ENCODE data around the gene CMTM3. TPM values are rescaled to one million over a fixed set of nuclear protein-coding genes. Genes with fewer than 3 reads are reported as not detected.
A peak's percentile ranks its signal among the peaks of the same experiment; 100 is the strongest.

The CMTM3 gene
- 14.6 and 32.5 TPM in 2 replicates for total RNA-seq (2011; cell fraction: chromatin; rRNA removed; ENCODE audit: low replicate concordance)
- total RNA-seq (2011; cell fraction: nucleolus; rRNA removed) = 29.5 and 37.2 TPM in 2 replicates
- total RNA-seq (2011; cell fraction: nucleoplasm; rRNA removed) = 28.2 and 47.6 TPM in 2 replicates
- 12.9 and 18.3 TPM in 2 replicates for total RNA-seq (2014; rRNA removed)
- 13.1 and 13.4 TPM in 2 replicates for total RNA-seq (2014; rRNA removed; fragmentation: Illumina TruSeq; extraction: Trizol)
- 15.8 and 17.5 TPM in 2 replicates for total RNA-seq (2015; rRNA removed; fragmentation: Illumina TruSeq; extraction: Trizol)
- total RNA-seq (2021) = 33.4 and 34.5 TPM in 2 replicates
- 24.5 and 24.7 TPM in 2 replicates for polyA plus RNA-seq (2011; rRNA removed)
- 26.9 and 52.8 TPM in 2 replicates for polyA plus RNA-seq (2011; cell fraction: cytosol; rRNA removed)
- 16.3 and 19.8 TPM in 2 replicates for polyA plus RNA-seq (2011; cell fraction: nucleus; rRNA removed)
- 27.1 and 39.9 TPM in 2 replicates for polyA plus RNA-seq (2012)
- polyA plus RNA-seq (2014; fragmentation: Illumina TruSeq; extraction: Trizol) = 29.1 and 29.8 TPM in 2 replicates
- 1 to 10 TPM; 4.6 to 8.3 TPM for polyA plus RNA-seq (2014; fragmentation: Nextera tagmentation; extraction: Ambion mirVana)
- 28.2 and 29.9 TPM in 2 replicates for polyA plus RNA-seq (2014; rRNA removed)
- 8.2 and 14.0 TPM in 2 replicates for polyA minus RNA-seq (2011; rRNA and poly(A)+ RNA removed)
- 10.8 and 12.8 TPM in 2 replicates for polyA minus RNA-seq (2011; cell fraction: cytosol; rRNA and poly(A)+ RNA removed)
- polyA minus RNA-seq (2011; cell fraction: nucleus; rRNA and poly(A)+ RNA removed) = 6.7 and 7.3 TPM in 2 replicates
- Bru-seq, nascent RNA = percentile 79 among the genes with signal in this experiment
- BruChase-seq, experiment 1, labeled RNA remaining after a 2-hour chase = percentile 73 among the genes with signal in this experiment
- BruChase-seq, experiment 2, labeled RNA remaining after a 6-hour chase = percentile 77 among the genes with signal in this experiment
- long read RNA-seq, experiment 1, transcript CMTM3-214 (5 exons, 1,934 nt) = major isoform, 94 of 145 reads
- long read RNA-seq, experiment 1, partial matches to known transcripts = 9 of 145 reads
- long read RNA-seq, experiment 1, other reads (novel, unspliced or antisense) = 33 of 145 reads
- long read RNA-seq, experiment 2, transcript CMTM3-214 (5 exons, 1,934 nt) = major isoform, 19 of 36 reads
- long read RNA-seq, experiment 2, partial matches to known transcripts = 3 of 36 reads
- long read RNA-seq, experiment 2, other reads (novel, unspliced or antisense) = 11 of 36 reads
- long read RNA-seq, experiment 3, transcript CMTM3-214 (5 exons, 1,934 nt) = major isoform, 17 of 23 reads
- long read RNA-seq, experiment 3, partial matches to known transcripts = 1 of 23 reads
- long read RNA-seq, experiment 3, other reads (novel, unspliced or antisense) = 4 of 23 reads

GRCh38 chr16:66604376-66605176, at the start of gene CMTM3:
CMTM3 (plus strand) TSS chr16:66604704; CDS start chr16:66604806, 102 bp downstream.
- H3K9me3 ChIP-seq (replicated peaks; ENCODE audit: control insufficient read depth, insufficient read depth, low read depth, low read length) = no peaks in the 10 kb centered on the region; the same call in 1 of the 2 replicates
- peak within 1 kb of the TSS; percentile 87 for H2AFZ ChIP-seq (ENCODE audit: low read depth, low read length)
- intact Hi-C loops (cut with micrococcal nuclease) (loop anchor here (5.0 kb wide), 2 partner anchors 88 to 197 kb away; no protein-coding TSS in a partner anchor), in situ Hi-C loops (cut with MboI) (loop anchor here (5.0 kb wide), 1 partner anchor 263 kb away; no protein-coding TSS in a partner anchor)
- H3K79me2 ChIP-seq (ENCODE audit: control insufficient read depth, insufficient read depth, low read length) = peaks cover 17% of the 10 kb centered on the region
- POLR2A ChIA-PET = interaction anchor here (0.5 to 1.0 kb wide), 5 partner anchors 39 to 226 kb away, joined by 3 to 4 read pairs (median 3); no protein-coding TSS in a partner anchor
- H4K20me1 ChIP-seq (replicated peaks; ENCODE audit: control insufficient read depth, insufficient read depth, low read length) = peaks cover 4% of the 10 kb centered on the region; the same call in 1 of the 2 replicates
- peak within 1 kb of the TSS; percentile 73 for H3K4me2 ChIP-seq (ENCODE audit: insufficient read depth, low read length)
- no peak for FAIRE-seq
- peak; percentile 81 for ATAC-seq
- H3K4me3 ChIP-seq = peak within 1 kb of the TSS; percentile 91
- no peaks in the 10 kb centered on the region for H3K9me1 ChIP-seq (ENCODE audit: control insufficient read depth, insufficient read depth, low read length)
- H3K27ac ChIP-seq (ENCODE audit: extremely low read depth, low read depth, low read length) = peak within 1 kb of the TSS; percentile 92
- BruUV-seq (replicated peaks) = no TSS peak
- peaks cover 25 to 61% of the 10 kb centered on the region in 2 experiments for H3K4me1 ChIP-seq (replicated peaks in 1 of 2; ENCODE audit: control insufficient read depth in 2 of 2, insufficient read depth in 2 of 2, low read length in 2 of 2)
- 4% methylated on average over 9 of the region's 96 CpGs for WGBS (ENCODE audit: insufficient coverage, low coverage, missing lambda C conversion rate)
- H3K9ac ChIP-seq (ENCODE audit: insufficient read depth in 1 of 2, low read depth in 2 of 2, low read length in 2 of 2) = peak within 1 kb of the TSS; percentile 80 to 95
- peaks cover 23% of the 10 kb centered on the region; the same call in 2 of the 3 replicates for H3K36me3 ChIP-seq (ENCODE audit: control insufficient read depth, insufficient read depth, low read length)
- CTCF ChIA-PET (ENCODE audit: low intra/inter-chr PET ratio) = interaction anchor here (0.6 to 0.7 kb wide), 2 partner anchors 61 to 270 kb away, joined by 3 to 4 read pairs; no protein-coding TSS in a partner anchor
- H3K27me3 ChIP-seq (ENCODE audit: control insufficient read depth in 2 of 2, insufficient read depth in 2 of 2, low read length in 2 of 2) = no peaks in the 10 kb centered on the region
- peak; percentile 79 to 97 (median 94) for DNase-seq (ENCODE audit: extremely low read depth in 1 of 4, low spot score in 3 of 4)
- TF ChIP-seq E2F6 (IDR thresholded peaks at IDR 0.05; ENCODE audit: borderline replicate concordance in 1 of 2, extremely low read depth in 1 of 2, insufficient read depth in 1 of 2, insufficient read length in 1 of 2, low read depth in 1 of 2, low read length in 1 of 2, poor library complexity in 1 of 2, severe bottlenecking in 1 of 2) = peak in 1 of 2 experiments; percentile 50
- TF ChIP-seq HLTF (IDR thresholded peaks at IDR 0.05) = no peak
- no peak; the same call in 1 of the 2 replicates for TF ChIP-seq MBD2 (IDR thresholded peaks at IDR 0.05; ENCODE audit: borderline replicate concordance, low read depth)
- no peak for TF ChIP-seq CCAR2 (IDR thresholded peaks at IDR 0.05; ENCODE audit: low read depth, low read length)
- 0 out of 2 replicates have a peak, but pooled peaks have one; percentile 76 for TF ChIP-seq ZNF830 (CRISPR knock-in tag; IDR thresholded peaks at IDR 0.05)
- no peak for TF ChIP-seq ZNF512 (tag; IDR thresholded peaks at IDR 0.05)
- no peak for TF ChIP-seq ADNP (tag; IDR thresholded peaks at IDR 0.05)
- TF ChIP-seq ZNF707 (CRISPR knock-in tag; conservative IDR thresholded peaks at IDR 0.05) = no peak
- TF ChIP-seq VEZF1 (CRISPR knock-in tag; IDR thresholded peaks at IDR 0.05) = peak; percentile 88
- TF ChIP-seq ZNF76 (CRISPR knock-in tag; IDR thresholded peaks at IDR 0.05; ENCODE audit: borderline replicate concordance) = no peak
